Loucy (cell line): ENCODE measurements around the gene SRPK1.

Experiments used
- H2AFZ ChIP-seq: fragments of 200-600 bp; sonication (generic); 2 replicates; pipeline ENCODE4 v1.6.0; 2016; ENCODE audit warnings: antibody characterized with exemption, mild to moderate bottlenecking, low read length, moderate library complexity
- H3F3A ChIP-seq: fragments of 200-600 bp; 2 replicates; pipeline ENCODE4 v1.6.0; 2016; ENCODE audit warnings: antibody characterized with exemption, low read depth, mild to moderate bottlenecking
- H3K27me3 ChIP-seq: fragments of 200-600 bp; sonication (generic); 2 replicates; pipeline ENCODE4 v1.6.1; 2014; ENCODE audit warnings: low read length, mild to moderate bottlenecking; ENCODE audit not compliant: insufficient read depth, poor library complexity, severe bottlenecking
- H3K36me3 ChIP-seq: fragments of 200-600 bp; sonication (generic); 2 replicates; pipeline ENCODE4 v1.6.1; 2016; ENCODE audit warnings: low read length; ENCODE audit not compliant: insufficient read depth
- H3K4me1 ChIP-seq: fragments of 200-600 bp; sonication (generic); 2 replicates; pipeline ENCODE4 v1.5.1; 2014; ENCODE audit warnings: low read length, mild to moderate bottlenecking; ENCODE audit not compliant: insufficient read depth, poor library complexity, severe bottlenecking
- H3K4me2 ChIP-seq: fragments of 200-600 bp; sonication (generic); 2 replicates; pipeline ENCODE4 v1.6.0; 2014; ENCODE audit warnings: antibody characterized with exemption, low read length, low read depth, mild to moderate bottlenecking; ENCODE audit not compliant: poor library complexity, severe bottlenecking
- H3K4me3 ChIP-seq: fragments of 200-600 bp; sonication (generic); 2 replicates; pipeline ENCODE4 v1.5.1; 2014; ENCODE audit warnings: low read length, mild to moderate bottlenecking, mixed read lengths; ENCODE audit not compliant: poor library complexity, severe bottlenecking
- H3K79me2 ChIP-seq: fragments of 200-600 bp; sonication (generic); 2 replicates; pipeline ENCODE4 v1.6.1; 2014; ENCODE audit warnings: low read length; ENCODE audit not compliant: insufficient read depth
- H3K9ac ChIP-seq: fragments of 200-600 bp; sonication (generic); 2 replicates; pipeline ENCODE4 v1.6.0; 2014; ENCODE audit warnings: mild to moderate bottlenecking, low read depth, low read length, moderate library complexity; ENCODE audit not compliant: poor library complexity, severe bottlenecking
- H3K9me2 ChIP-seq: fragments of 200-600 bp; sonication (generic); replicated peaks from 2 replicates; pipeline ENCODE4 v1.6.1; 2016; ENCODE audit warnings: low read depth, low read length, mixed read lengths
- H3K9me3 ChIP-seq: fragments of 200-600 bp; sonication (generic); 2 replicates; pipeline ENCODE4 v1.6.1; 2014; ENCODE audit warnings: mild to moderate bottlenecking, antibody characterized with exemption, low read length, low read depth; ENCODE audit not compliant: insufficient read depth
- H4K20me1 ChIP-seq: fragments of 200-600 bp; sonication (generic); 2 replicates; pipeline ENCODE4 v1.6.0; 2014; ENCODE audit warnings: antibody characterized with exemption, low read length, mild to moderate bottlenecking; ENCODE audit not compliant: insufficient read depth, poor library complexity, severe bottlenecking
- EZH2phosphoT487 ChIP-seq: fragments of 200-600 bp; IDR thresholded peaks from 2 replicates; pipeline ENCODE4 v1.6.1; 2018; ENCODE audit warnings: antibody characterized with exemption, mild to moderate bottlenecking, moderate library complexity, borderline replicate concordance
- TF ChIP-seq, protein P1 (sequence below): fragments of 200-600 bp; sonication (generic); conservative IDR thresholded peaks from 2 replicates; pipeline ENCODE4 v1.5.1; 2014; ENCODE audit warnings: mild to moderate bottlenecking, antibody characterized with exemption, low read length

The SRPK1 gene

DNA sequence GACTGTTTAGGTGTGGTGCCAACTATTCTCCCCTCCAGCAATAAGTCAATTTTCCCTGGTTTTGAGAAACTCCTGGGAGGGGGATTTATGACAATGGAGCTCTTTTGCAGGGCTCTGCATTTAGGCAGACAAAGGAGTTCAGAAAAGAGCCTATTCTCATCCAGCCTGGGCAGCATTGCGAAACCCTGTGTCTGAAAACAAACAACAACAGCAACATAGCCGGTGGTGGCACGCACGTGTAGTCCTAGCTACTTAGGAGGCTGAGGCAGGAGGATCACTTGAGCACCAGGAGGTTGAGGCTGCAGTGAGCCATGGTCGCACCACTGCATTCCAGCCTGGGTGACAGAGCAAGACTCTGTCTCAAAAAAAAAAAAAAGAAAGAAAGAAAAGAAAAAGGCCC lies 130.2 kb downstream of the SRPK1 start:
- H3K4me1 ChIP-seq, result no peaks in the 10 kb centered on the region
- no peaks in the 10 kb centered on the region for H4K20me1 ChIP-seq
- H3K27me3 ChIP-seq, result no peaks in the 10 kb centered on the region
- no peaks in the 10 kb centered on the region for H3K9me3 ChIP-seq
- no peak overlapping the region for H3K4me3 ChIP-seq
- H3K9ac ChIP-seq, result no peak overlapping the region
- H2AFZ ChIP-seq, result no peak overlapping the region
- TF ChIP-seq EZH2phosphoT487, result no peak
- TF ChIP-seq, protein P1, sequence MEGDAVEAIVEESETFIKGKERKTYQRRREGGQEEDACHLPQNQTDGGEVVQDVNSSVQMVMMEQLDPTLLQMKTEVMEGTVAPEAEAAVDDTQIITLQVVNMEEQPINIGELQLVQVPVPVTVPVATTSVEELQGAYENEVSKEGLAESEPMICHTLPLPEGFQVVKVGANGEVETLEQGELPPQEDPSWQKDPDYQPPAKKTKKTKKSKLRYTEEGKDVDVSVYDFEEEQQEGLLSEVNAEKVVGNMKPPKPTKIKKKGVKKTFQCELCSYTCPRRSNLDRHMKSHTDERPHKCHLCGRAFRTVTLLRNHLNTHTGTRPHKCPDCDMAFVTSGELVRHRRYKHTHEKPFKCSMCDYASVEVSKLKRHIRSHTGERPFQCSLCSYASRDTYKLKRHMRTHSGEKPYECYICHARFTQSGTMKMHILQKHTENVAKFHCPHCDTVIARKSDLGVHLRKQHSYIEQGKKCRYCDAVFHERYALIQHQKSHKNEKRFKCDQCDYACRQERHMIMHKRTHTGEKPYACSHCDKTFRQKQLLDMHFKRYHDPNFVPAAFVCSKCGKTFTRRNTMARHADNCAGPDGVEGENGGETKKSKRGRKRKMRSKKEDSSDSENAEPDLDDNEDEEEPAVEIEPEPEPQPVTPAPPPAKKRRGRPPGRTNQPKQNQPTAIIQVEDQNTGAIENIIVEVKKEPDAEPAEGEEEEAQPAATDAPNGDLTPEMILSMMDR, result no peak
- H3K79me2 ChIP-seq, result no peaks in the 10 kb centered on the region
- no peaks in the 10 kb centered on the region for H3K36me3 ChIP-seq
- H3K4me2 ChIP-seq, result no peak overlapping the region
- no peaks in the 10 kb centered on the region for H3F3A ChIP-seq
- H3K9me2 ChIP-seq, result no peaks in the 10 kb centered on the region

DNA sequence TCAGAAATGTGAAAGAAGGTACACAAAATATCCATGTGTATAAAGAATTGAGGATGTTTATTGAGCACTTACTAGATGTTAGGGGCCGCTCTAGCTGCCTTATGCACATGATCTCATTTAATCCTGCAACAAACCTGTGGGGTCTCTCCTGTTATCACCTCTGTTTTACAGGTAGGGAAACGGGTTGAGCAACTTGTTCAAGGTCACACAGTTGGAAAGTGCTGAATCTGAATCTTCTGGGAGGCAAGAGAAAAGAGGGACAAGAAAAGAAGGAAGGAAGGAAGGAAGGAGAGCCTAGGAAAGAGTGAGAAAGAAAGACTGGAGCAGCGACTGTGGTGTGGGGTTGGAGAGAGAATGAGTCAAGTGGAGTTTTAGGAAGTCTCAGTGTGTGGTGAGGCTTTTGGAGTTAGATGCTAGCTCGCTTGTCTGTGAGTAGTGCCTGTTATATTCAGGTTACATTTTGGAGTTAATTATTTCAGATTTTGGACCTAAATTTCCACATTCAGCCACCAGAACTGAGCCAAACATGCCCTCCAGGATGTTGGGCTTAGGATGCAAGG lies 132.4 kb downstream of the SRPK1 start:
- no peaks in the 10 kb centered on the region for H4K20me1 ChIP-seq
- H3K9ac ChIP-seq, result no peak overlapping the region
- no peak overlapping the region for H2AFZ ChIP-seq
- no peak overlapping the region for H3K4me2 ChIP-seq
- H3K36me3 ChIP-seq, result no peaks in the 10 kb centered on the region
- H3K79me2 ChIP-seq, result no peaks in the 10 kb centered on the region
- no peaks in the 10 kb centered on the region for H3K9me2 ChIP-seq
- TF ChIP-seq, protein P1, result no peak
- no peak for TF ChIP-seq EZH2phosphoT487
- H3K27me3 ChIP-seq, result no peaks in the 10 kb centered on the region
- no peaks in the 10 kb centered on the region for H3K9me3 ChIP-seq
- H3K4me1 ChIP-seq, result no peaks in the 10 kb centered on the region
- H3F3A ChIP-seq, result no peaks in the 10 kb centered on the region
- no peak overlapping the region for H3K4me3 ChIP-seq

DNA sequence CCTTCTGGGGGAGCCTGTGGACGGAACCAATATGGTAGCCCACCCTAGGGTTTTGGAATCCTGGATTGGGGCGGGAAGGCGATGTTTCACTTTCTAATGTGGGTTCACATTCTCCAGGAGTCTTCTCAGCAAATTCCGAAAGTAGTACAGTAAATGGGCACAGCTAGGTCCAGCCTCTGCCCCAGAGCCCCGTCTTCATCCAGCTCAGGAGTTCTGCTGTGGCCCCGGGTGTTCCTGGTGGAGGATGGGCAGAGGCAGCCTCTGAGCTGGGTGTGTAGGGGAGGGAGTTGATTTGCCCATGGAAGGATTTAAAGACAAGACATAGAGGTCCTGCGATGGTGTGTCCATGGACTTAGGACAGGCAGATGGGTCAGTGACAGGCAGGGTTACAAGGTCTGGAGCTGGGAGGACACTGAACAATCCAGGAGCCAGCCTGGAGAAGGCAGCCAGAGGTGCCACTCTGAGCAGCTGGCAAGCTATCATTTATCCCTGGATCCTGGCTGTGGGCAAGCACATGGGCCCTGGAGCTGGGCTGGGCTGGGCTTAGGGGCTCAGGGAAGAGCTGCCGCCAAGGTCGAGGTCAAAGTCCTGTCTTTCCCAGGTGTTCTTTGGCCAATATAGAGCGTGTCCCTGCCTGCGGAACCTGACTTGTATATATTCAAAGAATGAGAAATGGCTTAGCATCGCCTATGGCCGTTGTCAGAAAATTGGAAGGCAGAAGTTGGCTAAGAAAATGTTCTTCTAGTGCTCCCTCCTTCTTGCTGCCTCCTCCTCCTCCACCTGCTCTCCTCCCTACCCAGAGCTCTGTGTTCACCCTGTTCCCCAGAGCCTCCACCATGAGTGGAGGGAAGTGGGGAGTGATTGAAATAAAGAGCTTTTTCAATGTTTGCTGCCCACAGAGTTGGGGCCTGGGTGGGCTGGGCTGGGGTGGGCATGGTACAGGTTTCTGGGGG lies 133.4 kb downstream of the SRPK1 start:
- H3K4me3 ChIP-seq, result no peak overlapping the region
- no peaks in the 10 kb centered on the region for H3K79me2 ChIP-seq
- no peaks in the 10 kb centered on the region for H3K9me2 ChIP-seq
- no peak overlapping the region for H2AFZ ChIP-seq
- no peak overlapping the region for H3K4me2 ChIP-seq
- H3K36me3 ChIP-seq, result no peaks in the 10 kb centered on the region
- H3K9me3 ChIP-seq, result no peaks in the 10 kb centered on the region
- TF ChIP-seq EZH2phosphoT487, result no peak
- TF ChIP-seq, protein P1, result no peak
- H4K20me1 ChIP-seq, result no peaks in the 10 kb centered on the region
- H3F3A ChIP-seq, result no peaks in the 10 kb centered on the region
- no peaks in the 10 kb centered on the region for H3K4me1 ChIP-seq
- no peaks in the 10 kb centered on the region for H3K27me3 ChIP-seq
- no peak overlapping the region for H3K9ac ChIP-seq
